HCT116 (cell line): ENCODE results near the gene IL1RAPL2. TPM values are rescaled to one million over a fixed set of nuclear protein-coding genes. Genes with fewer than 3 reads are reported as not detected.

Experiments
- ATAC-seq: fragments of 200-7000 bp; cut with Tn5 transposase; 2 replicates; pipeline ENCODE4 v1.9.1; 2020; ENCODE audit warnings: mild to moderate bottlenecking, moderate library complexity
- BruUV-seq: library from RNA; stranded (reverse); fragments of 400-500 nt; replicated peaks from 2 replicates; lab custom pipeline; 2021; lab: Mats Ljungman, UMichigan
- CTCF ChIA-PET: fragments of 300-600 bp; sonication (Branson Sonifier 250); formaldehyde crosslinking; loops from one replicate; lab custom pipeline; 2021; ENCODE audit warnings: antibody characterized with exemption; lab: Charles Lee
- POLR2A ChIA-PET: fragments of 300-600, 350-600 bp; sonication (Branson Sonifier 250); formaldehyde crosslinking; loops from one replicate; lab custom pipeline; 2021; ENCODE audit warnings: antibody characterized with exemption; lab: Charles Lee
- RAD21 ChIA-PET, 2 experiments: fragments of 300-600 bp; sonication (Branson Sonifier 250); formaldehyde crosslinking; loops; one replicate each; lab custom pipeline; 2023; ENCODE audit warnings: low total read pairs in 2 of 2; ENCODE audit not compliant: uncharacterized antibody in 2 of 2, unreplicated experiment in 2 of 2, low non-redundant PET in 1 of 2; lab: Charles Lee
- DNase-seq: peaks from one replicate; pipeline ENCODE4 v3.0.0-alpha.2; 2010; ENCODE audit warnings: low read depth, low spot score
- H2AFZ ChIP-seq: fragments of 200-600 bp; shearing (Covaris generic), sonication (generic); 2 replicates; pipeline ENCODE4 v1.6.1; 2017; ENCODE audit warnings: low read depth, mixed run types, mixed read lengths, antibody characterized with exemption, low read length; ENCODE audit not compliant: poor library complexity, severe bottlenecking
- H3K27ac ChIP-seq: 2 replicates; pipeline ENCODE4 v1.5.1; 2012; ENCODE audit warnings: low read depth, low read length
- H3K27me3 ChIP-seq: fragments of 200-600 bp; sonication (generic); 2 replicates; pipeline ENCODE4 v1.6.1; 2016; ENCODE audit warnings: mixed run types, low read length, mixed read lengths; ENCODE audit not compliant: insufficient read depth
- H3K36me3 ChIP-seq, 2 experiments: fragments of 200-500 bp in 1 of 2; fragments of 200-600 bp in 1 of 2; sonication (Bioruptor generic) in 1 of 2; sonication (generic) in 1 of 2; 2 replicates each; pipeline versions ENCODE4 v1.5.1 to v1.6.1; 2014 to 2016; ENCODE audit warnings: low read length in 2 of 2, inconsistent platforms in 1 of 2, mixed read lengths in 1 of 2, mixed run types in 1 of 2; ENCODE audit not compliant: insufficient read depth in 2 of 2, control insufficient read depth in 1 of 2
- H3K4me1 ChIP-seq, 2 experiments: fragments of 200-600 bp in 1 of 2; sonication (generic) in 1 of 2; 2 replicates each; pipeline versions ENCODE4 v1.5.1 to v1.6.1; 2012 to 2017; ENCODE audit warnings: low read length in 2 of 2, inconsistent platforms in 1 of 2, mild to moderate bottlenecking in 1 of 2, mixed read lengths in 1 of 2, mixed run types in 1 of 2, moderate library complexity in 1 of 2; ENCODE audit not compliant: insufficient read depth in 2 of 2, control insufficient read depth in 1 of 2
- H3K4me2 ChIP-seq: fragments of 200-600 bp; sonication (generic); 2 replicates; pipeline ENCODE4 v1.6.1; 2017; ENCODE audit warnings: mixed run types, low read length, mixed read lengths
- H3K4me3 ChIP-seq, 2 experiments: fragments of 200-600 bp in 1 of 2; sonication (generic) in 1 of 2; replicated peaks in 1 of 2; 2 replicates each; pipeline ENCODE4 v1.5.1; 2011 to 2016; ENCODE audit warnings: low read length in 2 of 2, control low read depth in 1 of 2, low read depth in 1 of 2, mild to moderate bottlenecking in 1 of 2, mixed read lengths in 1 of 2, mixed run types in 1 of 2
- H3K79me2 ChIP-seq: fragments of 200-600 bp; sonication (generic); 2 replicates; pipeline ENCODE4 v1.6.1; 2017; ENCODE audit warnings: mild to moderate bottlenecking, mixed run types, low read length, moderate library complexity, mixed read lengths; ENCODE audit not compliant: insufficient read depth
- H3K9ac ChIP-seq: fragments of 200-600 bp; sonication (generic); 2 replicates; pipeline ENCODE4 v1.6.1; 2016; ENCODE audit warnings: low read length, mixed read lengths
- H3K9me2 ChIP-seq: fragments of 200-600 bp; sonication (generic), shearing (Covaris generic); 2 replicates; pipeline ENCODE4 v1.6.1; 2017; ENCODE audit warnings: mixed run types, mild to moderate bottlenecking, moderate library complexity; ENCODE audit not compliant: insufficient read depth
- H3K9me3 ChIP-seq, 2 experiments: fragments of 200-500 bp in 1 of 2; fragments of 200-600 bp in 1 of 2; sonication (Bioruptor generic) in 1 of 2; sonication (generic) in 1 of 2; 2 replicates each; pipeline ENCODE4 v1.6.1; 2014 to 2017; ENCODE audit warnings: low read length in 2 of 2, mixed read lengths in 2 of 2, inconsistent platforms in 1 of 2, low read depth in 1 of 2, mild to moderate bottlenecking in 1 of 2, mixed run types in 1 of 2, moderate library complexity in 1 of 2; ENCODE audit not compliant: control insufficient read depth in 1 of 2, insufficient read depth in 1 of 2
- H4K20me1 ChIP-seq: fragments of 200-600 bp; sonication (generic), shearing (Covaris generic); 2 replicates; pipeline ENCODE4 v1.6.1; 2017; ENCODE audit warnings: mixed run types, mild to moderate bottlenecking, moderate library complexity; ENCODE audit not compliant: insufficient read depth
- CEBPB ChIP-seq: IDR thresholded peaks from 2 replicates; pipeline ENCODE4 v1.6.1; 2012; ENCODE audit warnings: low read depth
- EGR1 ChIP-seq: IDR thresholded peaks from 2 replicates; pipeline ENCODE4 v1.6.1; 2012; ENCODE audit warnings: low read depth
- EZH2phosphoT487 ChIP-seq: fragments of 200-600 bp; IDR thresholded peaks from 2 replicates; pipeline ENCODE4 v1.6.1; 2018; ENCODE audit warnings: antibody characterized with exemption, borderline replicate concordance
- JUND ChIP-seq: IDR thresholded peaks from 2 replicates; pipeline ENCODE4 v1.6.1; 2012
- POLR2A ChIP-seq: IDR thresholded peaks from 2 replicates; pipeline ENCODE4 v1.7.0; 2011; ENCODE audit warnings: borderline replicate concordance; ENCODE audit not compliant: insufficient read depth, insufficient read length; ENCODE audit errors: extremely low read depth
- POLR2AphosphoS5 ChIP-seq: IDR thresholded peaks from 2 replicates; pipeline ENCODE4 v1.6.1; 2011; ENCODE audit warnings: mild to moderate bottlenecking, low read depth, low read length, moderate library complexity
- RAD21 ChIP-seq: IDR thresholded peaks from 2 replicates; pipeline ENCODE4 v1.6.1; 2012; ENCODE audit warnings: low read depth, mild to moderate bottlenecking
- SIN3A ChIP-seq: IDR thresholded peaks from 2 replicates; pipeline ENCODE4 v1.6.1; 2012; ENCODE audit warnings: low read depth
- SP1 ChIP-seq: IDR thresholded peaks from 2 replicates; pipeline ENCODE4 v1.6.1; 2012; ENCODE audit warnings: low read depth
- SRF ChIP-seq: IDR thresholded peaks from 2 replicates; pipeline ENCODE4 v1.6.1; 2012; ENCODE audit warnings: low read depth
- TCF7L2 ChIP-seq: IDR thresholded peaks from 2 replicates; pipeline ENCODE4 v1.7.0; 2011; ENCODE audit warnings: borderline replicate concordance, inconsistent platforms; ENCODE audit not compliant: insufficient read depth, insufficient read length; ENCODE audit errors: extremely low read depth
- YY1 ChIP-seq: IDR thresholded peaks from 2 replicates; pipeline ENCODE4 v1.6.1; 2011; ENCODE audit warnings: low read length, low read depth, moderate library complexity, mild to moderate bottlenecking; ENCODE audit not compliant: insufficient replicate concordance; ENCODE audit errors: extremely low read depth
- ZFX ChIP-seq: fragments of 450-650 bp; IDR thresholded peaks from 2 replicates; pipeline ENCODE4 v1.6.1; 2017
- ZNF274 ChIP-seq: fragments of 200-500 bp; sonication (Bioruptor generic); IDR thresholded peaks from 2 replicates; pipeline ENCODE4 v1.6.1; 2014; ENCODE audit warnings: mild to moderate bottlenecking, low read depth, low read length, inconsistent platforms
- intact Hi-C: fragments of 100-400 bp; cut with micrococcal nuclease; formaldehyde crosslinking; loops from 2 replicates; pipeline ENCODE4 v1.10.0; 2022
- total RNA-seq: library from RNA; stranded (reverse); gene quantifications from one replicate; pipeline ENCODE4 v1.2.1, GENCODE V29; 2021; ENCODE audit not compliant: unreplicated experiment
- TF ChIP-seq, protein P1 (sequence below): IDR thresholded peaks from 2 replicates; pipeline ENCODE4 v1.6.1; 2012
- TF ChIP-seq, protein P2 (sequence below): IDR thresholded peaks from 2 replicates; pipeline ENCODE4 v1.6.1; 2012
- TF ChIP-seq, protein P3 (sequence below): IDR thresholded peaks from 2 replicates; pipeline ENCODE4 v1.6.1; 2011; ENCODE audit warnings: mild to moderate bottlenecking, low read length, moderate library complexity; ENCODE audit not compliant: insufficient replicate concordance; ENCODE audit errors: extremely low read depth
- TF ChIP-seq, protein P4 (sequence below), 3 experiments: fragments of 200-600 bp in 1 of 3; sonication (generic) in 1 of 3; IDR thresholded peaks in 2 of 3; conservative IDR thresholded peaks in 1 of 3; 2 replicates each; pipeline ENCODE4 v1.5.1; 2012 to 2017; ENCODE audit warnings: low read depth in 2 of 3, low read length in 2 of 3, antibody characterized with exemption in 1 of 3, borderline replicate concordance in 1 of 3, control low read depth in 1 of 3, mild to moderate bottlenecking in 1 of 3, mixed read lengths in 1 of 3, mixed run types in 1 of 3, moderate library complexity in 1 of 3; ENCODE audit not compliant: insufficient read depth in 1 of 3

The IL1RAPL2 gene
- total RNA-seq, 1 experiment from 2014 or later = not detected

DNA sequence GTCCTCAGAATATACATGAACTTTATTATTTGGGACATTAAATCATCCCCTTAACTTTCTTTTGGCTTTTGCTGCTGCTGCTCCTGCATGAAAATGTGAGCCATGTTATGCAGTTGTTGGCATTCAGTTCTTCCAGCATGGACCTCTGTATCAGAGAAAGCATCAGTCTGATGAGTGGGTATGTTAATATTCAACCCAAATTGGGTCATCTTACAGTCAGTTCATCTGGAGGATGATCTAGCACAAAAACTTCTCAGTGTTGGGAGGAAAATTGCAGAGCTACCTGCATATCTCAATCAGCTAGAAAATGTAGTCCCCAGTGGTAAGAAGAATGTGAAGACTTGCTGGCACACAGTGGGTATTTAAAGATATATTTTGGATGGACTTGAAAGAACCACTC lies 96.7 kb downstream of the IL1RAPL2 start:
- no TSS peak for BruUV-seq
- H3K27ac ChIP-seq = no peak overlapping the region
- DNase-seq = no peak
- H3K9me2 ChIP-seq = no peaks in the 10 kb centered on the region
- no peak for TF ChIP-seq POLR2A
- ATAC-seq = no peak
- H3K9ac ChIP-seq = no peak overlapping the region
- H4K20me1 ChIP-seq = no peaks in the 10 kb centered on the region
- no peaks in the 10 kb centered on the region for H3K27me3 ChIP-seq
- intact Hi-C loops = no loop called here
- no peaks in the 10 kb centered on the region for H3K36me3 ChIP-seq
- H3K9me3 ChIP-seq = no peaks in the 10 kb centered on the region
- H3K4me2 ChIP-seq = no peak overlapping the region
- no peaks in the 10 kb centered on the region for H3K79me2 ChIP-seq
- no peak overlapping the region for H2AFZ ChIP-seq
- ChIA-PET POLR2A (no interaction called here), RAD21 (no interaction called here), CTCF (no interaction called here)
- H3K4me3 ChIP-seq = no peak overlapping the region
- no peaks in the 10 kb centered on the region for H3K4me1 ChIP-seq

GRCh38 chrX:104665691-104666090 lies 99.7 kb downstream of the IL1RAPL2 start:
- H3K79me2 ChIP-seq = no peaks in the 10 kb centered on the region
- no peaks in the 10 kb centered on the region for H4K20me1 ChIP-seq
- no peak overlapping the region for H3K9ac ChIP-seq
- ChIA-PET RAD21 (no interaction called here), POLR2A (no interaction called here), CTCF (interaction anchor here (0.6 kb wide), 1 partner anchor 1045 kb away, joined by 6 read pairs; no protein-coding TSS in a partner anchor)
- H3K9me2 ChIP-seq = no peaks in the 10 kb centered on the region
- ATAC-seq (no peak), DNase-seq (no peak)
- H3K36me3 ChIP-seq = no peaks in the 10 kb centered on the region
- no peak overlapping the region for H3K4me2 ChIP-seq
- intact Hi-C loops = no loop called here
- H3K4me3 ChIP-seq = no peak overlapping the region
- H3K27ac ChIP-seq = no peak overlapping the region
- no peak overlapping the region for H2AFZ ChIP-seq
- no TSS peak for BruUV-seq
- H3K4me1 ChIP-seq = no peaks in the 10 kb centered on the region
- TF ChIP-seq EZH2phosphoT487 (no peak), TCF7L2 (no peak), POLR2AphosphoS5 (no peak), SP1 (no peak), YY1 (no peak), SRF (no peak), ZFX (no peak), CEBPB (no peak), ZNF274 (no peak), SIN3A (no peak), RAD21 (no peak), POLR2A (no peak), JUND (no peak), EGR1 (no peak)
- TF ChIP-seq, protein P1, sequence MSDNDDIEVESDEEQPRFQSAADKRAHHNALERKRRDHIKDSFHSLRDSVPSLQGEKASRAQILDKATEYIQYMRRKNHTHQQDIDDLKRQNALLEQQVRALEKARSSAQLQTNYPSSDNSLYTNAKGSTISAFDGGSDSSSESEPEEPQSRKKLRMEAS = no peak
- TF ChIP-seq, protein P2, sequence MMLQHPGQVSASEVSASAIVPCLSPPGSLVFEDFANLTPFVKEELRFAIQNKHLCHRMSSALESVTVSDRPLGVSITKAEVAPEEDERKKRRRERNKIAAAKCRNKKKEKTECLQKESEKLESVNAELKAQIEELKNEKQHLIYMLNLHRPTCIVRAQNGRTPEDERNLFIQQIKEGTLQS = no peak
- TF ChIP-seq, protein P3, sequence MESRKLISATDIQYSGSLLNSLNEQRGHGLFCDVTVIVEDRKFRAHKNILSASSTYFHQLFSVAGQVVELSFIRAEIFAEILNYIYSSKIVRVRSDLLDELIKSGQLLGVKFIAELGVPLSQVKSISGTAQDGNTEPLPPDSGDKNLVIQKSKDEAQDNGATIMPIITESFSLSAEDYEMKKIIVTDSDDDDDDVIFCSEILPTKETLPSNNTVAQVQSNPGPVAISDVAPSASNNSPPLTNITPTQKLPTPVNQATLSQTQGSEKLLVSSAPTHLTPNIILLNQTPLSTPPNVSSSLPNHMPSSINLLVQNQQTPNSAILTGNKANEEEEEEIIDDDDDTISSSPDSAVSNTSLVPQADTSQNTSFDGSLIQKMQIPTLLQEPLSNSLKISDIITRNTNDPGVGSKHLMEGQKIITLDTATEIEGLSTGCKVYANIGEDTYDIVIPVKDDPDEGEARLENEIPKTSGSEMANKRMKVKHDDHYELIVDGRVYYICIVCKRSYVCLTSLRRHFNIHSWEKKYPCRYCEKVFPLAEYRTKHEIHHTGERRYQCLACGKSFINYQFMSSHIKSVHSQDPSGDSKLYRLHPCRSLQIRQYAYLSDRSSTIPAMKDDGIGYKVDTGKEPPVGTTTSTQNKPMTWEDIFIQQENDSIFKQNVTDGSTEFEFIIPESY = no peak
- TF ChIP-seq, protein P4, sequence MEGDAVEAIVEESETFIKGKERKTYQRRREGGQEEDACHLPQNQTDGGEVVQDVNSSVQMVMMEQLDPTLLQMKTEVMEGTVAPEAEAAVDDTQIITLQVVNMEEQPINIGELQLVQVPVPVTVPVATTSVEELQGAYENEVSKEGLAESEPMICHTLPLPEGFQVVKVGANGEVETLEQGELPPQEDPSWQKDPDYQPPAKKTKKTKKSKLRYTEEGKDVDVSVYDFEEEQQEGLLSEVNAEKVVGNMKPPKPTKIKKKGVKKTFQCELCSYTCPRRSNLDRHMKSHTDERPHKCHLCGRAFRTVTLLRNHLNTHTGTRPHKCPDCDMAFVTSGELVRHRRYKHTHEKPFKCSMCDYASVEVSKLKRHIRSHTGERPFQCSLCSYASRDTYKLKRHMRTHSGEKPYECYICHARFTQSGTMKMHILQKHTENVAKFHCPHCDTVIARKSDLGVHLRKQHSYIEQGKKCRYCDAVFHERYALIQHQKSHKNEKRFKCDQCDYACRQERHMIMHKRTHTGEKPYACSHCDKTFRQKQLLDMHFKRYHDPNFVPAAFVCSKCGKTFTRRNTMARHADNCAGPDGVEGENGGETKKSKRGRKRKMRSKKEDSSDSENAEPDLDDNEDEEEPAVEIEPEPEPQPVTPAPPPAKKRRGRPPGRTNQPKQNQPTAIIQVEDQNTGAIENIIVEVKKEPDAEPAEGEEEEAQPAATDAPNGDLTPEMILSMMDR (IDR thresholded peaks at IDR 0.05 in 2 of 3, conservative IDR thresholded peaks at IDR 0.05 in 1 of 3; ENCODE audit: borderline replicate concordance in 1 of 3, insufficient read depth in 1 of 3, low read depth in 2 of 3, low read length in 2 of 3) = no peak
- TF ChIP-seq, all 23 proteins: peak for 0
- H3K27me3 ChIP-seq = no peaks in the 10 kb centered on the region
- no peaks in the 10 kb centered on the region for H3K9me3 ChIP-seq
